B cell (primary cell): ENCODE data around the gene ALKBH4. TPM values are rescaled to one million over a fixed set of nuclear protein-coding genes. Genes with fewer than 3 reads are reported as not detected.

Source experiments
- ATAC-seq: fragments of 200-7000 bp; cut with Tn5 transposase; one replicate; pipeline ENCODE4 v1.10.0; 2021; ENCODE audit warnings: low read depth, mild to moderate bottlenecking, moderate number of reproducible peaks, moderate library complexity
- CTCF ChIA-PET: fragments of 350-600 bp; sonication (Branson Sonifier 250); formaldehyde crosslinking; loops from one replicate; lab custom pipeline; 2021; ENCODE audit warnings: antibody characterized with exemption, inconsistent platforms; lab: Charles Lee
- POLR2A ChIA-PET: fragments of 350-600 bp; sonication (Branson Sonifier 250); formaldehyde crosslinking; loops from one replicate; lab custom pipeline; 2021; ENCODE audit warnings: antibody characterized with exemption; lab: Charles Lee
- DNase-seq: peaks from one replicate; pipeline ENCODE4 v3.0.0; 2013
- H2AFZ ChIP-seq: 2 replicates; pipeline ENCODE4 v1.6.1; 2012; ENCODE audit warnings: mild to moderate bottlenecking, low read depth, low read length; ENCODE audit not compliant: insufficient read depth, poor library complexity, severe bottlenecking
- H3K27ac ChIP-seq, 2 donors: 1 replicate in 1 of 2; 2 replicates in 1 of 2; pipeline ENCODE4 v1.5.1; 2012 to 2013; ENCODE audit warnings: low read length in 2 of 2, mild to moderate bottlenecking in 2 of 2, moderate library complexity in 1 of 2
- H3K27me3 ChIP-seq, 4 experiments: fragments of 200-600 bp in 1 of 4; sonication (generic) in 1 of 4; replicated peaks in 1 of 4; 1 replicate in 2 of 4; 2 replicates in 2 of 4; pipeline versions ENCODE4 v1.6.1 to v1.7.0; 2013 to 2016; ENCODE audit warnings: low read length in 3 of 4, mild to moderate bottlenecking in 2 of 4, mixed read lengths in 1 of 4, moderate library complexity in 1 of 4; ENCODE audit not compliant: insufficient read depth in 4 of 4, control insufficient read depth in 3 of 4; ENCODE audit errors: control extremely low read depth in 1 of 4
- H3K36me3 ChIP-seq, 2 experiments: replicated peaks in 1 of 2; 1 replicate in 1 of 2; 2 replicates in 1 of 2; pipeline versions ENCODE4 v1.6.1 to v1.7.1; 2013; ENCODE audit warnings: low read length in 1 of 2; ENCODE audit not compliant: insufficient read depth in 2 of 2, control insufficient read depth in 1 of 2; ENCODE audit errors: control extremely low read depth in 1 of 2, extremely low read depth in 1 of 2
- H3K4me1 ChIP-seq, 2 donors: fragments of 200-600 bp in 1 of 2; sonication (generic) in 1 of 2; 1 replicate in 1 of 2; 2 replicates in 1 of 2; pipeline versions ENCODE4 v1.5.1 to v1.6.1; 2013 to 2017; ENCODE audit warnings: low read length in 2 of 2; ENCODE audit not compliant: control insufficient read depth in 2 of 2, insufficient read depth in 2 of 2
- H3K4me2 ChIP-seq: replicated peaks from 2 replicates; pipeline ENCODE3; 2012; ENCODE audit warnings: mild to moderate bottlenecking, low read depth, low read length; ENCODE audit not compliant: poor library complexity, severe bottlenecking
- H3K4me3 ChIP-seq, 5 experiments: fragments of 200-600 bp in 1 of 5; sonication (generic) in 1 of 5; 1 replicate in 3 of 5; 2 replicates in 2 of 5; pipeline versions ENCODE4 v1.5.1 to v1.7.0; 2011 to 2016; ENCODE audit warnings: low read length in 4 of 5, mild to moderate bottlenecking in 4 of 5, low read depth in 2 of 5, control low read depth in 1 of 5, moderate library complexity in 1 of 5; ENCODE audit not compliant: insufficient read depth in 1 of 5; ENCODE audit errors: control extremely low read depth in 1 of 5, extremely low read depth in 1 of 5
- H3K79me2 ChIP-seq: fragments of 200-600 bp; sonication (generic); one replicate; pipeline ENCODE4 v1.6.0; 2016; ENCODE audit warnings: low read length; ENCODE audit not compliant: control insufficient read depth, insufficient read depth
- H3K9ac ChIP-seq: fragments of 200-600 bp; sonication (generic); 2 replicates; pipeline ENCODE4 v1.6.1; 2017; ENCODE audit warnings: mild to moderate bottlenecking, low read length, moderate library complexity
- H3K9me3 ChIP-seq, 3 donors: one replicate each; pipeline versions ENCODE4 v1.6.1 to v1.7.1; 2013; ENCODE audit warnings: low read length in 2 of 3; ENCODE audit not compliant: control insufficient read depth in 2 of 3, insufficient read depth in 1 of 3; ENCODE audit errors: control extremely low read depth in 1 of 3
- H4K20me1 ChIP-seq: 2 replicates; pipeline ENCODE4 v1.6.0; 2012; ENCODE audit warnings: mild to moderate bottlenecking, low read length; ENCODE audit not compliant: insufficient read depth, control insufficient read depth, poor library complexity, severe bottlenecking
- H3K27ac Mint-ChIP-seq: one replicate; pipeline ENCODE4 v1.8.0; 2021; ENCODE audit warnings: mixed read lengths
- H3K27me3 Mint-ChIP-seq: one replicate; pipeline ENCODE4 v1.8.0; 2021; ENCODE audit warnings: mixed read lengths
- H3K4me1 Mint-ChIP-seq: one replicate; pipeline ENCODE4 v1.8.0; 2021; ENCODE audit warnings: mixed read lengths
- H3K4me3 Mint-ChIP-seq: one replicate; pipeline ENCODE4 v1.8.0; 2021; ENCODE audit warnings: mixed read lengths
- H3K9me3 Mint-ChIP-seq: one replicate; pipeline ENCODE4 v1.8.0; 2022; ENCODE audit warnings: mixed read lengths; ENCODE audit not compliant: insufficient read depth
- EZH2 ChIP-seq: IDR thresholded peaks from 2 replicates; pipeline ENCODE4 v1.6.1; 2012; ENCODE audit warnings: borderline replicate concordance, low read depth, mild to moderate bottlenecking, moderate library complexity, low read length; ENCODE audit not compliant: insufficient read depth, poor library complexity, severe bottlenecking
- WGBS: methylation state at CpG from one replicate; pipeline ENCODE4 v1.1.5; 2013; ENCODE audit warnings: missing lambda C conversion rate; ENCODE audit not compliant: insufficient coverage; 5-methylcytosine and 5-hydroxymethylcytosine counted together
- intact Hi-C: fragments of 100-400 bp; cut with micrococcal nuclease; formaldehyde crosslinking; loops from one replicate; pipeline ENCODE4 v1.10.0; 2022
- polyA plus RNA-seq: library from polyadenylated mRNA; depleted of rRNA; stranded (reverse); fragments of >200 nt; gene quantifications from 2 replicates; pipeline ENCODE4 v1.2.3, GENCODE V29; 2012
- total RNA-seq, 2 donors: library from RNA; stranded (reverse); fragments of 120-200 nt in 1 of 2; gene quantifications; 1 replicate in 1 of 2; 2 replicates in 1 of 2; pipeline versions ENCODE4 v1.2.3 to v1.2.4, GENCODE V29; 2013 to 2022
- TF ChIP-seq, protein P1 (sequence below): fragments of 200-600 bp; IDR thresholded peaks from one replicate; pipeline ENCODE4 v1.8.0; 2022; ENCODE audit warnings: antibody characterized with exemption, mild to moderate bottlenecking

Gene ALKBH4
- total and polyA plus RNA-seq, 2 donors (not counting 1 experiment from before 2014, with no cell fraction given) = 6.2 to 8.6 TPM

DNA sequence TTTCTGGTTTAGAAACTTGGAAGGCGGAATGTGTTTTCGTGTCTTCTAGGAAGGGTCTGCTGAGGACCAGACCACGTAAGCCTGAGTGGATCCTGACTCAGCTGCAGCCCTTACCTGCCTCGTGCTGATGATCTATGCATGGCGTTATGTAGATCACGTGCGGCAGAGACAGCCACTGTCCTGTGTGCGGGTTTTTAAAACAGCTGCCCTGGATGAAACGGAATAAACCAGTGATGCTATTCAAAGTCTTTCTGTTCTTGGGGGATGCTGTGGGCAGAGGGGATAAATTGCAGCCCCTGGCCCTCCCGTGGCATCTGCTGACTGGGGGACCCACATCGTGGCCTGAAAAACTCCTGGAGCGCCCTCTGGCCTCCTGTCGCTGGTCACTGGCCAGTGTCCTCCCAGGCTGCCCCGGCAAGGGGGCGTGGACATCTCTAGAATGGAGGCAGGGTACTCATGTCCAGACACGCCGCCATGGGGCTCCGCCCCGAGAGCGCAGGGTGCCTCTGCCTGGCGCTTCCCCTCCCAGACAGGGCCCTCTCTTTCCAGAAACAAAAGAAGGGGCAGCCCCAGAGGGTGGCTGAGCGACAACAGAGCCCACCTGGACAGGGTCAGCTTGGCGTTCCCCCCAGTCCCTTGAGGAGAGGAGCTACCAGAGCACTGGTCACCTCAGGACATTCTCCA is 13.2 kb downstream of the ALKBH4 start:
- intact Hi-C loops = no loop called here
- no peak for TF ChIP-seq EZH2
- TF ChIP-seq, protein P1, sequence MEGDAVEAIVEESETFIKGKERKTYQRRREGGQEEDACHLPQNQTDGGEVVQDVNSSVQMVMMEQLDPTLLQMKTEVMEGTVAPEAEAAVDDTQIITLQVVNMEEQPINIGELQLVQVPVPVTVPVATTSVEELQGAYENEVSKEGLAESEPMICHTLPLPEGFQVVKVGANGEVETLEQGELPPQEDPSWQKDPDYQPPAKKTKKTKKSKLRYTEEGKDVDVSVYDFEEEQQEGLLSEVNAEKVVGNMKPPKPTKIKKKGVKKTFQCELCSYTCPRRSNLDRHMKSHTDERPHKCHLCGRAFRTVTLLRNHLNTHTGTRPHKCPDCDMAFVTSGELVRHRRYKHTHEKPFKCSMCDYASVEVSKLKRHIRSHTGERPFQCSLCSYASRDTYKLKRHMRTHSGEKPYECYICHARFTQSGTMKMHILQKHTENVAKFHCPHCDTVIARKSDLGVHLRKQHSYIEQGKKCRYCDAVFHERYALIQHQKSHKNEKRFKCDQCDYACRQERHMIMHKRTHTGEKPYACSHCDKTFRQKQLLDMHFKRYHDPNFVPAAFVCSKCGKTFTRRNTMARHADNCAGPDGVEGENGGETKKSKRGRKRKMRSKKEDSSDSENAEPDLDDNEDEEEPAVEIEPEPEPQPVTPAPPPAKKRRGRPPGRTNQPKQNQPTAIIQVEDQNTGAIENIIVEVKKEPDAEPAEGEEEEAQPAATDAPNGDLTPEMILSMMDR = no peak
- Mint-ChIP-seq H3K4me3 (no peak overlapping the region), H3K9me3 (no peaks in the 10 kb centered on the region), H3K4me1 (peaks cover 17% of the 10 kb centered on the region), H3K27ac (peak overlapping the region; percentile 10), H3K27me3 (no peaks in the 10 kb centered on the region)
- ATAC-seq = no peak
- Histone ChIP-seq H3K27ac (no peak overlapping the region), H3K4me2 (no peak overlapping the region), H3K9me3 (no peaks in the 10 kb centered on the region), H3K4me3 (no peak overlapping the region), H3K27me3 (no peaks in the 10 kb centered on the region), H3K9ac (no peak overlapping the region), H3K4me1 (peaks cover 5 to 12% of the 10 kb centered on the region in 2 donors), H4K20me1 (peaks cover 59% of the 10 kb centered on the region), H3K79me2 (peaks cover 38% of the 10 kb centered on the region), H3K36me3 (peaks cover 0 to 35% of the 10 kb centered on the region in 2 experiments), H2AFZ (no peak overlapping the region)
- no peak for DNase-seq
- ChIA-PET POLR2A (interaction anchor here (0.6 to 2.0 kb wide), 7 partner anchors 13 to 39 kb away, joined by 3 to 11 read pairs (median 4); no protein-coding TSS in a partner anchor), CTCF (interaction anchor here (0.6 to 46.3 kb wide), 11 partner anchors 10 to 172 kb away, joined by 3 to 1182 read pairs (median 4); partner anchors contain the start of gene PRKRIP1)
- WGBS = 90% methylated on average over 23 of the region's 23 CpGs

DNA sequence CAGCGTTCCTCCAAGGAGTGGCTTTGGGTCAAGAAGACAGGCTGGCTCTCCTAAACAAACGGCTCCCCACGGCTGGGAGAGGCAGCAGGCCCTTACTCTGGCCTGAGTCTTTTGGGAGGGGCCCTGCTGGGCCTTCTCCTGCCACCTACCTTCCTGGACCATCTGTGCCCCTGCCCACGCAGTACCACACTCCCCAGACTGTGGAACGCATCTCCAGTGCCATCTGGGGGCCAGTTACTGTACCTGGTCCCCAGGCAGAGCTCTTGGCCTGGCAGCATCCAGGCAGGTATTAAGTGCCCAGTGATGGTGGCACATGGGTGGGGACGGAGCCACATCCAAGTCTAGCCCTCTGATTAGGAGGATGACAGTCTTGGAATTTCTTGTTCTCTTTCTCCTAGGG is 14.4 kb downstream of the ALKBH4 start:
- Histone ChIP-seq H3K9me3 (no peaks in the 10 kb centered on the region), H3K36me3 (peaks cover 0 to 36% of the 10 kb centered on the region in 2 experiments), H2AFZ (no peak overlapping the region), H4K20me1 (peaks cover 68% of the 10 kb centered on the region), H3K4me1 (peaks cover 17 to 25% of the 10 kb centered on the region in 2 donors), H3K4me2 (no peak overlapping the region), H3K27me3 (no peaks in the 10 kb centered on the region), H3K79me2 (peaks cover 44% of the 10 kb centered on the region), H3K27ac (peak overlapping the region in 1 of 2 donors; percentile 45), H3K9ac (no peak overlapping the region), H3K4me3 (no peak overlapping the region)
- CTCF ChIA-PET = interaction anchor here (0.6 to 46.3 kb wide), 21 partner anchors 9 to 170 kb away, joined by 3 to 1182 read pairs (median 3); partner anchors contain the start of genes ALKBH4, LRWD1 and PRKRIP1
- no peaks in the 10 kb centered on the region for H3K27me3 Mint-ChIP-seq
- TF ChIP-seq, protein P1 = peak; percentile 80
- TF ChIP-seq EZH2 = no peak
- peaks cover 28% of the 10 kb centered on the region for H3K4me1 Mint-ChIP-seq
- POLR2A ChIA-PET = interaction anchor here (0.6 to 2.0 kb wide), 12 partner anchors 9 to 162 kb away, joined by 3 to 15 read pairs (median 4); no protein-coding TSS in a partner anchor
- intact Hi-C loops = loop anchor here (1.0 kb wide), 2 partner anchors 38 to 46 kb away; no protein-coding TSS in a partner anchor
- no peak overlapping the region for H3K4me3 Mint-ChIP-seq
- ATAC-seq (peak; percentile 77), DNase-seq (peak; percentile 75)
- 82% methylated on average over 5 of the region's 6 CpGs for WGBS
- peak overlapping the region; percentile 91 for H3K27ac Mint-ChIP-seq
- no peaks in the 10 kb centered on the region for H3K9me3 Mint-ChIP-seq
